ENCODE measurements around the gene FSTL4. TPM values are rescaled to one million over a fixed set of nuclear protein-coding genes. Genes with fewer than 3 reads are reported as not detected.

FSTL4 gene
- total RNA-seq, 2 experiments from 2014 or later, result not detected

DNA sequence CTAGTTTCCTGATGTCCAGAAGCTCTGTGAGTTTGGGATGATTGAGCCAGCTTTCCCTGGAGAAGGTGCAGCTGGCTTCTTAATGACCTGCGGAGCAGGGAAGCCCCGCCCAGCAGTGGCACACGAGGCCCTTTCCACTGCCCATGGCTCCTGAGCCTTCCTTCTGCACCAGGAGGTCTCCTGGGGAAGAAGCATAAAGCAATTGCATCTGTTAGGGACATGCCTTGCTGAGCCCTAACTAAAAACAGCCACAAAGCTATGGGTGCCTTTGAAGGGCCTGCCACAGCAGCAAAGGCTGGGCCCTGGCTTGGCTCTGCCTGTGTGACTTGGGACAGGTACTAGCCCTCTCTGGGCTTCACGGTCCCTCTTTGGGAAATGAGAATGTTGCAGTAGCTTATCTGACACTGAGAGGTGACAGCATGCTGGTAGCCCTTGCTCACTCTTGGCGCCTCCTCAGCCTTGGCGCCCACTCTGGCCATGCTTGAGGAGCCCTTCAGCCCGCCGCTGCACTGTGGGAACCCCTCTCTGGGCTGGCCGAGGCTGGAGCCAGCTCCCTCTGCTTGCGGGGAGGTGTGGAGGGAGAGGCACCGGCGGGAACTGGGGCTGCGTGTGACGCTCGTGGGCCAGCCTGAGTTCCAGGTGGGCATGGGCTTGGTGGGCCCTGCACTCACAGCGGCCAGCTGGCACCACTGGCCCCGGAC, 218.4 kb downstream of the FSTL4 start:
- CTCF ChIA-PET (ENCODE audit: unreplicated experiment), result no interaction called here
- no TSS peak for BruUV-seq (replicated peaks)

GRCh38 chr5:133392448-133392847, 219.9 kb downstream of the FSTL4 start:
- Histone ChIP-seq H4K20me1 (ENCODE audit: insufficient read depth, low read length) (no peaks in the 10 kb centered on the region), H2AFZ (ENCODE audit: low read length) (no peak overlapping the region), H3K9me2 (ENCODE audit: insufficient read depth, low read length) (no peaks in the 10 kb centered on the region), H3K36me3 (ENCODE audit: insufficient read depth, low read length) (no peaks in the 10 kb centered on the region), H3K79me2 (ENCODE audit: insufficient read depth, low read depth, low read length) (no peaks in the 10 kb centered on the region), H3K9me3 (ENCODE audit: low read length) (no peaks in the 10 kb centered on the region), H3K4me2 (ENCODE audit: low read length) (no peak overlapping the region), H3K4me3 (ENCODE audit: low read depth, low read length, poor library complexity, severe bottlenecking) (no peak overlapping the region), H3K27ac (ENCODE audit: low read depth, low read length, poor library complexity, severe bottlenecking) (no peak overlapping the region), H3K4me1 (ENCODE audit: insufficient read depth, low read length, poor library complexity, severe bottlenecking) (peaks cover 12% of the 10 kb centered on the region)
- ChIA-PET POLR2A (interaction anchor here (0.6 kb wide), 1 partner anchor 203 kb away, joined by 4 read pairs; no protein-coding TSS in a partner anchor), CTCF (ENCODE audit: unreplicated experiment) (no interaction called here)
- DNase-seq (ENCODE audit: low spot score), result no peak
- TF ChIP-seq EZH2phosphoT487 (IDR thresholded peaks at IDR 0.05; ENCODE audit: borderline replicate concordance, low read depth, low read length), result no peak
- TF ChIP-seq CTCF (conservative IDR thresholded peaks at IDR 0.05; ENCODE audit: low read length), result no peak
- no TSS peak for BruUV-seq (replicated peaks)
- intact Hi-C loops (cut with micrococcal nuclease; ENCODE audit: unreplicated experiment), result no loop called here

More for the DNA sequence above, 218.4 kb downstream of the FSTL4 start:
- no peak for DNase-seq (ENCODE audit: low spot score)
- Histone ChIP-seq H3K4me1 (ENCODE audit: insufficient read depth, low read length, poor library complexity, severe bottlenecking) (peaks cover 16% of the 10 kb centered on the region), H3K9me2 (ENCODE audit: insufficient read depth, low read length) (no peaks in the 10 kb centered on the region), H3K4me3 (ENCODE audit: low read depth, low read length, poor library complexity, severe bottlenecking) (no peak overlapping the region), H3K79me2 (ENCODE audit: insufficient read depth, low read depth, low read length) (no peaks in the 10 kb centered on the region), H3K9me3 (ENCODE audit: low read length) (no peaks in the 10 kb centered on the region), H2AFZ (ENCODE audit: low read length) (no peak overlapping the region), H3K27ac (ENCODE audit: low read depth, low read length, poor library complexity, severe bottlenecking) (no peak overlapping the region), H4K20me1 (ENCODE audit: insufficient read depth, low read length) (no peaks in the 10 kb centered on the region), H3K4me2 (ENCODE audit: low read length) (no peak overlapping the region), H3K36me3 (ENCODE audit: insufficient read depth, low read length) (no peaks in the 10 kb centered on the region)
- POLR2A ChIA-PET, result no interaction called here
- TF ChIP-seq CTCF (conservative IDR thresholded peaks at IDR 0.05; ENCODE audit: low read length), result no peak
- no peak for TF ChIP-seq EZH2phosphoT487 (IDR thresholded peaks at IDR 0.05; ENCODE audit: borderline replicate concordance, low read depth, low read length)
- intact Hi-C loops (cut with micrococcal nuclease; ENCODE audit: unreplicated experiment), result no loop called here

- Histone ChIP-seq H3K9me2 (ENCODE audit: insufficient read depth, low read length) (no peaks in the 10 kb centered on the region), H3K27ac (ENCODE audit: low read depth, low read length, poor library complexity, severe bottlenecking) (no peak overlapping the region), H4K20me1 (ENCODE audit: insufficient read depth, low read length) (no peaks in the 10 kb centered on the region), H2AFZ (ENCODE audit: low read length) (no peak overlapping the region), H3K4me2 (ENCODE audit: low read length) (no peak overlapping the region), H3K79me2 (ENCODE audit: insufficient read depth, low read depth, low read length) (no peaks in the 10 kb centered on the region), H3K36me3 (ENCODE audit: insufficient read depth, low read length) (no peaks in the 10 kb centered on the region), H3K9me3 (ENCODE audit: low read length) (no peaks in the 10 kb centered on the region), H3K4me1 (ENCODE audit: insufficient read depth, low read length, poor library complexity, severe bottlenecking) (peaks cover 3% of the 10 kb centered on the region), H3K4me3 (ENCODE audit: low read depth, low read length, poor library complexity, severe bottlenecking) (no peak overlapping the region)
- POLR2A ChIA-PET, result no interaction called here
- no peak for DNase-seq (ENCODE audit: low spot score)
- TF ChIP-seq EZH2phosphoT487 (IDR thresholded peaks at IDR 0.05; ENCODE audit: borderline replicate concordance, low read depth, low read length) (no peak), CTCF (conservative IDR thresholded peaks at IDR 0.05; ENCODE audit: low read length) (no peak)
- intact Hi-C loops (cut with micrococcal nuclease; ENCODE audit: unreplicated experiment), result no loop called here
- CTCF ChIA-PET (ENCODE audit: unreplicated experiment), result no interaction called here
- no TSS peak for BruUV-seq (replicated peaks)
Measured at GRCh38 chr5:133391354-133392136, 220.8 kb downstream of the FSTL4 start.
